ENCODE results near the gene MACROD2.

MACROD2 gene

GRCh38 chr20:14829906-14830305 lies 834.6 kb downstream of the MACROD2 start:
- TF ChIP-seq CTCF (IDR thresholded peaks at IDR 0.05; ENCODE audit: low read depth, low read length, missing control alignments): no peak
- DNase-seq (ENCODE audit: low read depth): no peak
- in situ Hi-C loops (cut with HindIII; ENCODE audit: low sequenced_read_pairs): no loop called here
- H3K4me3 ChIP-seq (ENCODE audit: low read depth, low read length): no peak overlapping the region

DNA sequence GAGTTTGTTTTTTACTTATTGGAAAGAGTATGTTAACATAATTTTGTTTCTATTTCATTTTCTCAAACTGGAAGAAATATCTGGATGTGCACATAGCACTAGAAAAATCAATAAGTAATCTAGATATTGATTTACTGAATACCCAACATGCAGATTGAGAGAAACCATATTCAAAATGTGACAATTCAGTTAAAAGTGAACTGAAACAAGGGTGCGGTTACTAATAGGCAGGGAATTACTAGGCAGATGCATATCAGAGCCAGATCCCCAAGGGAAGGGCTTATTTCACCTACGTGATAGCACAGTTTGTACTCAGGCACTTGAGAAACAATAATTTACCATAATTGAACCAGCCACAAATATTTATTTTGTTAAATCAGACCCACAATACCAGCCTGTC lies 835.1 kb downstream of the MACROD2 start:
- no peak overlapping the region for H3K4me3 ChIP-seq (ENCODE audit: low read depth, low read length)
- in situ Hi-C loops (cut with HindIII; ENCODE audit: low sequenced_read_pairs): no loop called here
- DNase-seq (ENCODE audit: low read depth): no peak
- TF ChIP-seq CTCF (IDR thresholded peaks at IDR 0.05; ENCODE audit: low read depth, low read length, missing control alignments): no peak

GRCh38 chr20:14830899-14831298 lies 835.6 kb downstream of the MACROD2 start:
- in situ Hi-C loops (cut with HindIII; ENCODE audit: low sequenced_read_pairs): no loop called here

GRCh38 chr20:14832630-14833029 lies 837.3 kb downstream of the MACROD2 start:
- no peak for TF ChIP-seq CTCF (IDR thresholded peaks at IDR 0.05; ENCODE audit: low read depth, low read length, missing control alignments)
- no peak for DNase-seq (ENCODE audit: low read depth)
- in situ Hi-C loops (cut with HindIII; ENCODE audit: low sequenced_read_pairs): no loop called here
- no peak overlapping the region for H3K4me3 ChIP-seq (ENCODE audit: low read depth, low read length)

More at GRCh38 chr20:14830899-14831298, 835.6 kb downstream of the MACROD2 start:
- no peak for TF ChIP-seq CTCF (IDR thresholded peaks at IDR 0.05; ENCODE audit: low read depth, low read length, missing control alignments)
- no peak overlapping the region for H3K4me3 ChIP-seq (ENCODE audit: low read depth, low read length)
- DNase-seq (ENCODE audit: low read depth): no peak

GRCh38 chr20:14838663-14839628 lies 843.6 kb downstream of the MACROD2 start:
- no peak overlapping the region for H3K4me3 ChIP-seq (ENCODE audit: low read depth, low read length)
- peak; percentile 16 for DNase-seq (ENCODE audit: low read depth)
- in situ Hi-C loops (cut with HindIII; ENCODE audit: low sequenced_read_pairs): no loop called here
- no peak for TF ChIP-seq CTCF (IDR thresholded peaks at IDR 0.05; ENCODE audit: low read depth, low read length, missing control alignments)

- no peak for TF ChIP-seq CTCF (IDR thresholded peaks at IDR 0.05; ENCODE audit: low read depth, low read length, missing control alignments)
- no peak overlapping the region for H3K4me3 ChIP-seq (ENCODE audit: low read depth, low read length)
- no peak for DNase-seq (ENCODE audit: low read depth)
- in situ Hi-C loops (cut with HindIII; ENCODE audit: low sequenced_read_pairs): no loop called here
Observed at GRCh38 chr20:14845199-14846160, 850.2 kb downstream of the MACROD2 start.

Measured in astrocyte of the cerebellum (primary cell).